ENCODE data around the gene LRRC4C. TPM values are rescaled to one million over a fixed set of nuclear protein-coding genes. Genes with fewer than 3 reads are reported as not detected.

The LRRC4C gene
- total RNA-seq, 1 donor from 2014 or later: 2.2 TPM

GRCh38 chr11:41254966-41255365 lies 204.5 kb downstream of the LRRC4C start:
- DNase-seq (ENCODE audit: low spot score): no peak

GRCh38 chr11:41250408-41250935 lies 209.0 kb downstream of the LRRC4C start:
- no peak for DNase-seq (ENCODE audit: low spot score)

- DNase-seq (ENCODE audit: low spot score): no peak
These were observed 211.8 kb downstream of the LRRC4C start for GRCh38 chr11:41247621-41248020.

- no peak for DNase-seq (ENCODE audit: low spot score)
These were observed 213.1 kb downstream of the LRRC4C start for GRCh38 chr11:41246399-41246745.

- no peak for DNase-seq (ENCODE audit: low spot score)
These were observed 213.6 kb downstream of the LRRC4C start for GRCh38 chr11:41245704-41246398.

GRCh38 chr11:41245184-41245583 lies 214.3 kb downstream of the LRRC4C start:
- DNase-seq (ENCODE audit: low spot score): no peak

GRCh38 chr11:41237382-41237781 lies 222.1 kb downstream of the LRRC4C start:
- DNase-seq (ENCODE audit: low spot score): no peak

- DNase-seq (ENCODE audit: low spot score): no peak
These were observed 223.8 kb downstream of the LRRC4C start for GRCh38 chr11:41235668-41236067.

GRCh38 chr11:41225856-41226633 lies 233.4 kb downstream of the LRRC4C start:
- no peak for DNase-seq (ENCODE audit: low spot score)

- DNase-seq (ENCODE audit: low spot score): no peak
These were observed 237.2 kb downstream of the LRRC4C start for GRCh38 chr11:41222236-41222635.

GRCh38 chr11:41206388-41206787 lies 253.1 kb downstream of the LRRC4C start:
- DNase-seq (ENCODE audit: low spot score): no peak

- no peak for DNase-seq (ENCODE audit: low spot score)
These were observed 258.3 kb downstream of the LRRC4C start for GRCh38 chr11:41201156-41201555.

GRCh38 chr11:41190437-41191082 lies 268.9 kb downstream of the LRRC4C start:
- DNase-seq (ENCODE audit: low spot score): no peak

GRCh38 chr11:41189701-41190436 lies 269.6 kb downstream of the LRRC4C start:
- DNase-seq (ENCODE audit: low spot score): no peak

GRCh38 chr11:41177791-41178190 lies 281.7 kb downstream of the LRRC4C start:
- no peak for DNase-seq (ENCODE audit: low spot score)

GRCh38 chr11:41175304-41175972 lies 284.0 kb downstream of the LRRC4C start:
- no peak for DNase-seq (ENCODE audit: low spot score)

- DNase-seq (ENCODE audit: low spot score): no peak
These were observed 313.1 kb downstream of the LRRC4C start for GRCh38 chr11:41146326-41146725.

GRCh38 chr11:41145420-41145819 lies 314.0 kb downstream of the LRRC4C start:
- no peak for DNase-seq (ENCODE audit: low spot score)

- DNase-seq (ENCODE audit: low spot score): no peak
These were observed 324.5 kb downstream of the LRRC4C start for GRCh38 chr11:41134971-41135370.

- no peak for DNase-seq (ENCODE audit: low spot score)
These were observed 326.4 kb downstream of the LRRC4C start for GRCh38 chr11:41133023-41133422.

GRCh38 chr11:41121600-41121999 lies 337.9 kb downstream of the LRRC4C start:
- no peak for DNase-seq (ENCODE audit: low spot score)
